AG04449 (cell line): ENCODE data around the gene LSP1.

Experiments used
- CTCF ChIA-PET: fragments of 350-600 bp; formaldehyde crosslinking; extraction: SDS; loops from one replicate; lab custom pipeline; 2021; ENCODE audit warnings: antibody characterized with exemption; lab: Yijun Ruan, JAX
- POLR2A ChIA-PET: fragments of 400-600, 350-600 bp; formaldehyde crosslinking; extraction: SDS; loops from one replicate; lab custom pipeline; 2020; ENCODE audit warnings: antibody characterized with exemption, inconsistent platforms; lab: Yijun Ruan, JAX
- DNase-seq: peaks from one replicate; pipeline ENCODE4 v3.0.0-alpha.2; 2010; ENCODE audit warnings: low read depth, low spot score
- H3K4me3 ChIP-seq: 2 replicates; pipeline ENCODE4 v1.5.1; 2011; ENCODE audit warnings: low read depth, mild to moderate bottlenecking, control low read depth, low read length
- CTCF ChIP-seq: IDR thresholded peaks from one replicate; pipeline ENCODE4 v1.5.1; 2011; ENCODE audit warnings: mild to moderate bottlenecking, moderate library complexity, low read length, control low read depth, inconsistent platforms; ENCODE audit not compliant: insufficient read depth; ENCODE audit errors: missing control alignments

LSP1 gene

DNA sequence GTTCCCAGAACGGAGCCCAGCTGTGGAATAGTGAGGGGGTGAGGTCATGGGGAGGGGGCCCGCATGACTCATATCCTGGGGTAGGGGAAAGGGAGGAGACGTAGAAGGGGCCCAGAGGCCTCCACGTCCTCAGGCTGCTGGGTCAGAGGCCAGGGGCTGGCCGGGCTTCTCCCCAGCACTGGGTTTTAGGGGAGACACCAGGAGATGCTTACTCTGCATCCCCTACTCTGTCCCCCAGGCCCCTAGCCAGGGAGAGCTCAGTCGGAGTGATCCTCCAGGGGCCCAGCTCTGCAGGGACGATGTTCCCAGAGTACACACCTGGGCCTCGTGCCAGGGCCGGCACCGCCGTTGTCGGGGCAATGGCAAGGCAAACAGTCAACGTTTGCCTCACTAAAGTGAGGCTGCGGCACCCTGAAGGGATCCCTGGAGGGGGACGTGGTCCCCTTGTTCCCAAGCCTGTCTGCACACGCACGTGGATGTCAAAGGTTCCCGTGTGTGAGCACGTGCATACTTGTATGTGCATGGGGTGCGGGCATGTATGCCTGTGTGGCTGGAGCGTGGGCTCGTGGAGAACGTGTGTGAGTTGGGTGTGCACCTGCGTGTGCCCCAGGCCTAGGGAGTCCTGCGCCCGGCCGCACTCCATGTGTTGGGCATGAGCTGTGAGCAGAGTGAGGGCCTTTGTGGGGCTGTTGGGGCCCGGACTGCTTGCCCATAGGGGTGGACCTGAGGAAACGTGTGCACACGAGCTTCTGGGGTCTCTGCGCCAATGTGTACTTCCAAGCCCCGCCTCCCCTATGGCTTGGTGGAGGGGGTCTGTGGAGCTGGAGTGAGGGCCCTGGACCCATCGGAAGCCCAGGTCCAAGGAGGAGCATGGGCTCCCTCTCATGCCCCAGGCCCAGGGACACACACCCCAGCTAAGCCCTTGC is 24.6 kb downstream of the LSP1 start:
- no peak for DNase-seq
- H3K4me3 ChIP-seq: no peak overlapping the region
- CTCF ChIA-PET: interaction anchor here (0.9 to 4.0 kb wide), 9 partner anchors 14 to 273 kb away, joined by 3 to 29 read pairs (median 3); partner anchors contain the start of genes H19 and PRR33
- POLR2A ChIA-PET: no interaction called here
- no peak for TF ChIP-seq CTCF

DNA sequence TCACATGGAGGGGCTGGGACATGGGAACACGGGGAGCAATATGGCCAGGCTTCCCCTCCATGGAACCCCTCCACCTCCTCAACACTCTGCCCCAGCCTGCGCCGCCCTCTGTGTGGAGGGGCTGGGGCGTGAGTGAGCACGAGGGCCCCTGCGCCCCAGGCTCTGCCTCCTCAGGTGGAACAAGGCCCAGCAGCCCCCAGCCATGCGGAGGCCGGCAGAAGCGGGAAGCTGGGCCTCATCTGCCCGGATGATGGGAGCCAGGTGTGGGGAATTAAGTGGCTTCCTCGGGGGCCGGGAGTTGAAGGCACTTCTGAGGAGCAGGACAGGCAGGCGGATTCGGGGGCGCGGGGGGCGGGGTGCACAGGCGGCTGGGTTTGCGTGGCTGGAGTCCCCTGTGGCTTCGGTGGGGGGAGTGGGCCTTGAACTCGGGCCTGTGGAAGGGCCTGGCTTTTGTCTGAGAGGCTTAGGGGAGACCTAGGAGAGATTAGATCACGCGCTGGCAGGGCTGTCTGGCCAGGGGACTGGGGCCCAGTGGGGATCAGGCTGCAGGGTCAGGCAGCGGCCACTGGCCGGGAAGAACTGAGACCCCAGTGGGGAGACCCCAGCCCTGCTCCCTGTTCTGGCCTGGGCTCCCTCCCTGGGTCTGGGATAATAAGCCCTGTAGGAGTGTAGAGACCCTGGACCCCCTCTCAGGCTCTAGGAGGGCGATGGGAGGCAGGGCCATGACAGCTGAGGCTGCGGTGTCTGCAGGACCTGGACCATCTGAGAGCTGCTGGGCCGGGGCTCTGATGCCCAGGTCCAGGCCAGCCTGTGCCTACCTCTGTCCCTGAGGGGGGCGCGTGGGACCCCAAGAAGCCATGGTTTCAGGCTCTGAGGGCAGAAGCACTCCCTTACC is 25.5 kb downstream of the LSP1 start:
- CTCF ChIA-PET: interaction anchor here (0.8 to 4.0 kb wide), 7 partner anchors 13 to 273 kb away, joined by 3 to 29 read pairs (median 3); partner anchors contain the start of genes H19 and PRR33
- no peak for TF ChIP-seq CTCF
- H3K4me3 ChIP-seq: no peak overlapping the region
- POLR2A ChIA-PET: no interaction called here
- DNase-seq: no peak

- no peak for DNase-seq
These were observed 26.6 kb downstream of the LSP1 start for GRCh38 chr11:1879342-1879940.

DNA sequence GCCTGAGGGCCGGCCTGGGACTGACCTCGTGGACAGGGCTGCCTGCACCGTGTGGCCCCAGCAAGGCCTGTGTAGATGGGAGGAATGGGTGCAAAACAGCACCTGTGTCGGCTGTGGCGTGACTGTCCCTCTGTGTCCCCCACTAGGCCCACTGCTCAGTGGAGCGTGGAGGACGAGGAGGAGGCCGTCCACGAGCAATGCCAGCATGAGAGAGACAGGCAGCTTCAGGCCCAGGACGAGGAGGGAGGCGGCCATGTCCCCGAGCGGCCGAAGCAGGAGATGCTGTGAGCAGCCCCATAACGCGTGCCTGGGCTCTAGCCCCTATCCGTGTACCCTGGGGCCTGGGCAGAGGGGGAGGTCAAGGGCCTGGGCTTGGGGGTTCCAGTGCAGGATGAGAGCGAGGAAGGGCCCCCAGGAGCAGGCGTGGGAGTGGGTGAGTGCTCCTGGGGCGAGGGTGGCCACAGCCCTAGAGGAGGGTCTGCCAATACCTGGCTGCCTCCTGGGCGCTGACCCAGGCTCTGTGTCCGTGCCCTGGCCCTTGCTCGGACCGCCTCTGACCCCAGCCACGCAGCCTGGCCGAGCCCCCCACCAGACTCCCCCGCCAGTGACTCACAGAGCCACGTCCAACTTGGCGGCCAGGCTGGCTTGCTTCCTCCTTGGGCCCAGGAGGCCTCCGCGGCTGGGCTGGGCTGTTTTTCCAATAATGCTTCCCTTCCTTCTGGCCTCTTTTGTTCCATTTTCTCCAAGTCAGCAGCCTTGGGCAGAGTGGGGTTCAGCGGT is 27.2 kb downstream of the LSP1 start:
- no peak for DNase-seq
- POLR2A ChIA-PET: no interaction called here
- no peak for TF ChIP-seq CTCF
- CTCF ChIA-PET: interaction anchor here (1.1 to 4.6 kb wide), 5 partner anchors 11 to 277 kb away, joined by 4 to 86 read pairs (median 18); partner anchors contain the start of gene PRR33
- H3K4me3 ChIP-seq: no peak overlapping the region

More at GRCh38 chr11:1879342-1879940, 26.6 kb downstream of the LSP1 start:
- ChIA-PET CTCF (interaction anchor here (0.8 to 4.0 kb wide), 4 partner anchors 122 to 272 kb away, joined by 3 to 29 read pairs (median 4); no protein-coding TSS in a partner anchor), POLR2A (no interaction called here)
- no peak for TF ChIP-seq CTCF
- no peak overlapping the region for H3K4me3 ChIP-seq

GRCh38 chr11:1880746-1881441 is 28.0 kb downstream of the LSP1 start:
- ChIA-PET POLR2A (no interaction called here), CTCF (interaction anchor here (1.0 to 4.6 kb wide), 14 partner anchors 11 to 276 kb away, joined by 3 to 86 read pairs (median 12); partner anchors contain the start of genes H19, PRR33 and TNNT3)
- no peak for DNase-seq
- no peak overlapping the region for H3K4me3 ChIP-seq
- TF ChIP-seq CTCF: no peak
